ENCODE results near the gene GCNA. TPM values are rescaled to one million over a fixed set of nuclear protein-coding genes. Genes with fewer than 3 reads are reported as not detected.
"Not testable (repeated sequence)": the region's sequence is repeated elsewhere in the genome, so short reads cannot be mapped to it uniquely, and the experiment has no call there.

The GCNA gene
- total RNA-seq, 2 experiments from 2014 or later, result 4.4 to 5.3 TPM

DNA sequence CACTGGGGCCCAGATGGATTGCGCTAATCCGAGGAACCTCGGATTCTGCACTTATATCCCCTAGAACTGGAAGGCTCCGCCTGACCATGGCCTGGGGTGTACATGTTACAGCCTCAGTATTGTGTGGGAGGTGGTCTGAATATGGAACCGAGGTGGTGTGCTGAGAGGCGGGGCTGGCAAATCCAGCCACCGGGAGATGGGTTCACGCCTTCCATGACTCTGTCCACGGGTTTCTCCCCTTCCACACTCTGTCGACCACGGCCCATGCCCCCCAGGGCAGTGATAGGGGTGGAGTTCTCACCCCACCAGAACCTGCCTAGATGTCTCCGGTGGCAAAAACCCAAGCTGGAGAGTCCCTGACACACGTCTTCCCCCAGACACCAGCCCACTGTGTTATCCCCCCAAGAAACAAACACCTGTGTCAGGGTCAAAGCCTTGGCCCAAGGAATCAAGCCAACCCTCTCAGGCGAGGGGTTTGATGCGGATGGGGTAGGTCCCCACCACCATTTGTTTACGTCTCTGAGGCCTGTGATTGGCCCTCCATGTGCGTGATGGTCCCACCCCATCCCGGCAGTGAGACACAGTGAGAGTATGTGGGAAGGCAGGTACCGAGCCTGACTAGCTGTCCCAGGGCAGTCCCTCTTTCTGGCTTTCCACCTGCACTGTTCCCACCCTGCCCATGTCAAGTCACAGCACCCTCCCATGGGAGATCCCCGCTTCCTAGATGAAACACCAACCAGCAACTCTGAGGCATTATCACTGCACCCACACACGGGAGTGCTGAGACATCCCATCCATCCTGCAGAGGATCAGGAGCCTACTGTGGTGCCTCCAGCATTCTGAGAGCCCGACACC lies 82.6 kb downstream of the GCNA start:
- H3K9me3 Mint-ChIP-seq, result no peaks in the 10 kb centered on the region
- POLR2A ChIA-PET, result no interaction called here

DNA sequence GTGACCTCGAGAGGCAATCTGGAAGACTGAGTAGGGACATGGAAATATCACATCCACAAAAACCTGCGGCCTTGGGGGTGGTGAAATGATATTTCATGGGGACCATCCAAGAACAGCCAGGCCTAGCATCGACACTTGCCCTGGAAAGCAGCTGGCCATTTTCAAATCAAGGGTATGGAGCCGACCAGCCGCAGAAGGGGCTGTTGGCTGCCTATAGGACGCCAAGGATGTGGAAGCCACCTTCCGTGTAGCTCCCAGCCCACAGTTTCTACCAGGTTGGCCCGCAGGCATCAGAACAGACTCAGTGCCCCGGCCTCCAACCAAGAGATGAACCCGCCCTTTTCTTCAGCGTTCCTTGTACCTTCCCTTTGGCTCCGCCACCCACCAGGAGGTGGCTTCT lies 83.7 kb downstream of the GCNA start:
- Mint-ChIP-seq H3K4me3 (no peak overlapping the region), H3K27ac (no peak overlapping the region), H3K4me1 (peaks cover 19% of the 10 kb centered on the region), H3K27me3 (peaks cover under 1% of the 10 kb centered on the region), H3K9me3 (no peaks in the 10 kb centered on the region), H3K36me3 (ENCODE audit: low read depth) (no peaks in the 10 kb centered on the region)
- no peak for DNase-seq
- ChIA-PET CTCF (no interaction called here), POLR2A (no interaction called here)

More for the DNA sequence above, 82.6 kb downstream of the GCNA start:
- Mint-ChIP-seq H3K27me3 (peaks cover 11% of the 10 kb centered on the region), H3K36me3 (ENCODE audit: low read depth) (no peaks in the 10 kb centered on the region), H3K4me1 (peaks cover 24% of the 10 kb centered on the region), H3K27ac (no peak overlapping the region), H3K4me3 (no peak overlapping the region)
- DNase-seq, result no peak
- CTCF ChIA-PET, result no interaction called here

DNA sequence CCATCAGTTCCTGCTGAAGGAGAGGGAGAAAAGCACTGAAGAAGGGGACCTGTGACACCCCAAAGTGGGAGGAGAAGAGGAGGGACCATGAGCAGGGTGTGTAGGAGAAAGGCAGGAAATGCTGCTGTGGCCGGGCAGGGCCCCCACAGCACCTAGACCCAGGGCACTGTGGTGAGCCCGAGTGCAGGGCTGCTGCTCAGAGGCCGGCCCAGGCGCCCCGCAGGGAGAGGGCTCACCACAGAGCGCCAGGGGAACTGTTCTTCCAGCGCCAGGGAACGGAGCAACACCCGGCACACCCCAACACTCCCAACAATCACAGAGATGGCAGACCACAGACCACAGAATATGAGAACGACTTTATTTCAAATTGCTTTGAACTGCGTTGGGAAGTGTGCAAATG lies 84.4 kb downstream of the GCNA start:
- H3K4me1 Mint-ChIP-seq, result peaks cover 19% of the 10 kb centered on the region
- POLR2A ChIA-PET, result not testable (repeated sequence)

More for the DNA sequence above, 84.4 kb downstream of the GCNA start:
- H3K27me3 Mint-ChIP-seq; H3K9me3 Mint-ChIP-seq; CTCF ChIA-PET; H3K36me3 Mint-ChIP-seq (ENCODE audit: low read depth): not testable (repeated sequence)
- H3K4me3 Mint-ChIP-seq, result peak overlapping the region; percentile 50
- H3K27ac Mint-ChIP-seq, result peak overlapping the region; percentile 2
- peak; percentile 33 for DNase-seq

Other genes starting within 250 kb of the GCNA start
- gene TAF1, start 212.1 kb upstream of the GCNA start, total RNA-seq, result 10 to 100 TPM; 29.0 to 33.0 TPM
- 100 to 1,000 TPM; 360 to 382 TPM for gene OGT, start 45.3 kb upstream of the GCNA start, total RNA-seq
- gene CXCR3, start 40.1 kb downstream of the GCNA start, total RNA-seq, result 10 to 100 TPM; 84.9 to 85.7 TPM
- gene CXorf49, start 139.8 kb downstream of the GCNA start, total RNA-seq, result not detected
- not detected for gene CXorf49B, start 184.9 kb downstream of the GCNA start, total RNA-seq